Neural cell (in vitro differentiated cells): ENCODE measurements around the gene AHCTF1.

Experiments used
- EP300 ChIP-seq: fragments of 450-650 bp; conservative IDR thresholded peaks from 2 replicates; pipeline ENCODE4 v1.6.1; 2014; ENCODE audit warnings: antibody characterized with exemption, mild to moderate bottlenecking, moderate library complexity; ENCODE audit not compliant: poor library complexity, severe bottlenecking
- EZH2 ChIP-seq: fragments of 200-600, 300-800 bp; shearing (Covaris generic), sonication (generic); IDR thresholded peaks from 2 replicates; pipeline ENCODE4 v1.6.1; 2014; ENCODE audit warnings: antibody characterized with exemption, low read length, borderline replicate concordance, mild to moderate bottlenecking; ENCODE audit not compliant: insufficient read depth, poor library complexity, severe bottlenecking
- MXI1 ChIP-seq: fragments of 450-650 bp; conservative IDR thresholded peaks from 2 replicates; pipeline ENCODE4 v1.6.1; 2014; ENCODE audit warnings: antibody characterized with exemption, mild to moderate bottlenecking; ENCODE audit not compliant: poor library complexity, severe bottlenecking
- POLR2AphosphoS5 ChIP-seq: IDR thresholded peaks from 2 replicates; pipeline ENCODE4 v1.6.1; 2012
- SMC3 ChIP-seq: fragments of 450-650 bp; conservative IDR thresholded peaks from 2 replicates; pipeline ENCODE4 v1.6.1; 2014; ENCODE audit warnings: antibody characterized with exemption, mild to moderate bottlenecking, moderate library complexity; ENCODE audit not compliant: poor library complexity
- TF ChIP-seq, protein P1 (sequence below): fragments of 450-650 bp; IDR thresholded peaks from 2 replicates; pipeline ENCODE4 v1.5.1; 2014; ENCODE audit warnings: antibody characterized with exemption, mild to moderate bottlenecking, moderate library complexity; ENCODE audit not compliant: poor library complexity, severe bottlenecking

DNA sequence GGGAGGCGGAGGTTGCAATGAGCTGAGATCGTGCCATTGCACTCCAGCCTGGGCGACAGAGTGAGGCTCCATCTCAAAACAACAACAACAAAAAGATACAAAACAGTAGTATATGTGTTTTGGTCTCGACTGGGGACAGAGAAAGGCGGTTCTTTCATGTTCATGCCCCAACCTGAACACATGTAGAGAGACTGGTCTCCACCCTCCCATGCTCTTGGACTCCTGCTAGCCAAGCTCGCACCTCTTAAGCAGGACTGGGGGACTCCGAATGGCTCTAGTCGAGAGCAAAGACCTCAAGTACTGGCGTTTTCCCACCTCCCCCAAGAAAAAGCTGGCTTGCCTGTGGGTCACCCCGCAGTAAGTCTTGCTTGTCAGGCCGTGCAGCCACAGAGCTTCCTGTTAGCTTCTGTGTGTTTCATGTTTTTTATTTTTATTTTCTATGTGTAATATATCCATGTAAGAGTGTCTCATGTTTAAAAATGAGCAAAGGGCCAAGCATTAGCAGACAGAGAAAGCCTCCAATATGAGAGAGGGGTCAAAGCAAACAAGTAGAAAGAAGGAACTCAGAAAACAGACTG lies 116.0 kb downstream of the AHCTF1 start:
- TF ChIP-seq, protein P1, sequence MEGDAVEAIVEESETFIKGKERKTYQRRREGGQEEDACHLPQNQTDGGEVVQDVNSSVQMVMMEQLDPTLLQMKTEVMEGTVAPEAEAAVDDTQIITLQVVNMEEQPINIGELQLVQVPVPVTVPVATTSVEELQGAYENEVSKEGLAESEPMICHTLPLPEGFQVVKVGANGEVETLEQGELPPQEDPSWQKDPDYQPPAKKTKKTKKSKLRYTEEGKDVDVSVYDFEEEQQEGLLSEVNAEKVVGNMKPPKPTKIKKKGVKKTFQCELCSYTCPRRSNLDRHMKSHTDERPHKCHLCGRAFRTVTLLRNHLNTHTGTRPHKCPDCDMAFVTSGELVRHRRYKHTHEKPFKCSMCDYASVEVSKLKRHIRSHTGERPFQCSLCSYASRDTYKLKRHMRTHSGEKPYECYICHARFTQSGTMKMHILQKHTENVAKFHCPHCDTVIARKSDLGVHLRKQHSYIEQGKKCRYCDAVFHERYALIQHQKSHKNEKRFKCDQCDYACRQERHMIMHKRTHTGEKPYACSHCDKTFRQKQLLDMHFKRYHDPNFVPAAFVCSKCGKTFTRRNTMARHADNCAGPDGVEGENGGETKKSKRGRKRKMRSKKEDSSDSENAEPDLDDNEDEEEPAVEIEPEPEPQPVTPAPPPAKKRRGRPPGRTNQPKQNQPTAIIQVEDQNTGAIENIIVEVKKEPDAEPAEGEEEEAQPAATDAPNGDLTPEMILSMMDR, result no peak
- no peak for TF ChIP-seq MXI1
- no peak for TF ChIP-seq EZH2
- TF ChIP-seq SMC3, result no peak
- no peak for TF ChIP-seq EP300
- no peak for TF ChIP-seq POLR2AphosphoS5
